Measurements from ENCODE around the gene RNH1.
"Not testable (repeated sequence)": the region's sequence is repeated elsewhere in the genome, so short reads cannot be mapped to it uniquely, and the experiment has no call there.

The RNH1 gene

DNA sequence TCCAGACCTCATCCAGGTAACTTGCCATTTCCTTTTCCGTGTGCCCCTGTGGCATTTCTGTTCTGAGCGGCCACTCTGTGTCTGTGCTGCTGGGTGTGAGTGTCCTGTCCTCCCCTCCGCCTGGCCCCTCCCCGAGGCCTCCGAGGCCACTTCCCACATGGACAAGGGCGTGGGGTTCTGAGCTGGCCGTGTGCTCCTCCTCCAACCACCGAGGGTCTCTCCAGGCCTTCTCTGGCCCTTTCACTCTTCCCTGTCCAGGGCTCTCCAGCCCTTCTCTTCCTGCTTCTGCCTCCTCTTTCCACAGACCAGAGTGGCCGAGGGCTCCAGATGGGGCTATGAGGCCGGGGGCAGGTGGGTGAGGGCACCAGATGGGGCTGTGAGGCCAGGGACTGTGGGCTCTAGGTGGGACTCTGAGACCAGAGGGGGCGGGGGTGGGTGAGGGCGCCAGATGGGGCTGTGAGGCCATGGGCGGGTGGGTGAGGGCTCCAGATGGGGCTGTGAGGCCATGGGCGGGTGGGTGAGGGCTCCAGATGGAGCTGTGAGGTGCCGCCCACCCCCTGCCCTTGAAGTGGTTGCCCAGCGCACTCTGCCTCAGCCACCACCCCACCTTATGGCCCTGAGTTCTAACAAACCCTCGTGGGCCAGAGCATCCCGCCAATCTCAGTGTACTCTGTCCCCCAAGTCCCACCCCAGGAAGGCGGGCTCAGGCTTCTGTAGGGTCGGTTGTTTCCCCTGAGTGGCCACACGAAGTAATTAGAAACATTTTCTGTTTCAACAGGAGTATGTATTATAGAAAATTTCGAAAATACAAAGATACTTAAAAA lies 32.9 kb downstream of the RNH1 start:
- Histone ChIP-seq H3K27me3 (ENCODE audit: control insufficient read depth, insufficient read depth, low read length) (no peaks in the 10 kb centered on the region), H3K4me1 (ENCODE audit: control insufficient read depth, insufficient read depth, low read length) (peaks cover 4% of the 10 kb centered on the region; the same call in 1 of the 2 replicates), H3K4me3 (ENCODE audit: low read length) (no peak overlapping the region), H3K27ac (ENCODE audit: low read length) (no peak overlapping the region), H3K36me3 (ENCODE audit: control insufficient read depth, insufficient read depth, low read length) (no peaks in the 10 kb centered on the region; the same call in 1 of the 2 replicates), H3K9me3 (ENCODE audit: control insufficient read depth, insufficient read depth, low read length) (no peaks in the 10 kb centered on the region)
- DNase-seq (ENCODE audit: low read depth, low spot score), result no peak
- WGBS (ENCODE audit: insufficient coverage, insufficient read length), result no CpG with 5 or more reads among the region's 22 CpGs

DNA sequence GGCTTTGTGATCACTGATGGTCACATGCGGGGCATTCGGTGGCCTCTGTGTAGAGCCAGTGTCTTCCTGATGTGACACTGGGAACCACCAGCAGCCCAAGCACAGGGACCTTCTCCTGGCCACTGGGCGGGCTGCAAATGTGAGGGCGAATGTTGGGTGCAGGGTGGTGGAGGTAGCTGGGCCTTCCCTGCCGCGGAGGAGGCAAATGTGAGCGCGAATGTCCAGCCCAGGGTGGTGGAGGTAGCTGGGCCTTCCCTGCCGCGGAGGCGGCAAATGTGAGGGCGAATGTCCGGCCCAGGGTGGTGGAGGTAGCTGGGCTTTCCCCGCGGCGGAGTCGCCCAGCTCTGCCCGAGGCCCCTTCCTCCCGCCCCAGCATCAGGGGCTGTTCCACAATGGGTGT lies 33.6 kb downstream of the RNH1 start:
- Histone ChIP-seq H3K4me3 (ENCODE audit: low read length) (no peak overlapping the region), H3K4me1 (ENCODE audit: control insufficient read depth, insufficient read depth, low read length) (peaks cover 5% of the 10 kb centered on the region), H3K9me3 (ENCODE audit: control insufficient read depth, insufficient read depth, low read length) (no peaks in the 10 kb centered on the region), H3K27me3 (ENCODE audit: control insufficient read depth, insufficient read depth, low read length) (no peaks in the 10 kb centered on the region), H3K36me3 (ENCODE audit: control insufficient read depth, insufficient read depth, low read length) (no peaks in the 10 kb centered on the region; the same call in 1 of the 2 replicates), H3K27ac (ENCODE audit: low read length) (no peak overlapping the region)
- DNase-seq (ENCODE audit: low read depth, low spot score), result no peak
- WGBS (ENCODE audit: insufficient coverage, insufficient read length), result no CpG with 5 or more reads among the region's 19 CpGs

DNA sequence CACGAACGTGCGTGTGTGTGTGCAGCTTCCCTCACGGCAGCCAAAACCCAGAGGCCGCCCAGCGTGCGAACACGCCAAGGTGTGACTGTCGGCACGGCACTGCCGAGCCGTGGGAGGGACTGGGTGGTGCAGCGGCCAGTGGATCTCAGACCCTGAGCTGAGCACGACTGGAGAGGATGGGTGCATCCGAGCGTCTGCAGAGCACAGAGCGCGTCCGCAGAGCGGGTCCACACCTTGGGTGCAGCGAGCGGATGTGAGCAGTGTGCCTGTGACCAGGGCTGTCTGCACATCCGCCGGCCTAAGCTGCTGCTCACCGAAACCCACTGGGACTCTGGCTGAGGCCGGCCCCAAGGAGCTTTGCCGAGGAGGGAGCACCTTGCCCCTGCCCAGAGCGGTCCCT lies 34.2 kb downstream of the RNH1 start:
- H3K27ac ChIP-seq (ENCODE audit: low read length), result no peak overlapping the region
- H3K36me3 ChIP-seq (ENCODE audit: control insufficient read depth, insufficient read depth, low read length), result no peaks in the 10 kb centered on the region; the same call in 1 of the 2 replicates
- DNase-seq (ENCODE audit: low read depth, low spot score), result no peak
- no peaks in the 10 kb centered on the region for H3K27me3 ChIP-seq (ENCODE audit: control insufficient read depth, insufficient read depth, low read length)
- no CpG with 5 or more reads among the region's 28 CpGs for WGBS (ENCODE audit: insufficient coverage, insufficient read length)
- H3K4me3 ChIP-seq (ENCODE audit: low read length), result no peak overlapping the region
- H3K4me1 ChIP-seq (ENCODE audit: control insufficient read depth, insufficient read depth, low read length), result peaks cover 8% of the 10 kb centered on the region
- H3K9me3 ChIP-seq (ENCODE audit: control insufficient read depth, insufficient read depth, low read length), result no peaks in the 10 kb centered on the region

DNA sequence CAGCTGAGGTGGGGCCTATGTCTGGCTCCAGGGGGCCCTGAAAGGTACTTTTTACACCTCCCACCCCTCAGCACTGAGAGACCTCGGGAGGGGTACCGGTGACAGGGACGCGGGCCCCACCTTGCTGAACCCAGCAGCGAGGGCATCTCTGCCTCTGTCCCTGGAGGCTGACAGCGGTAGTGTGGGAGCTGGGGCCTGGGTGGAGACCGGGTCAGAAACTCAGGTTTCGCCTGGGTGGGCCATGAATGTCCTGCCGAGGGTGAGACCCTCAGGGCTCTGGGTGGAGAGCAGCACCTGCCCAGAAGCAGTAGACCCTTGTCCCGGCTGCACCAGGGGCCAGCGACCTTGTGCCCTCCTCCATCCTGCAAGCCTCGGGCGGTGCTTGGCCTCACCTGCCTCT lies 34.8 kb downstream of the RNH1 start:
- H3K4me1 ChIP-seq (ENCODE audit: control insufficient read depth, insufficient read depth, low read length), result peaks cover 8% of the 10 kb centered on the region
- WGBS (ENCODE audit: insufficient coverage, insufficient read length), result no CpG with 5 or more reads among the region's 13 CpGs

DNA sequence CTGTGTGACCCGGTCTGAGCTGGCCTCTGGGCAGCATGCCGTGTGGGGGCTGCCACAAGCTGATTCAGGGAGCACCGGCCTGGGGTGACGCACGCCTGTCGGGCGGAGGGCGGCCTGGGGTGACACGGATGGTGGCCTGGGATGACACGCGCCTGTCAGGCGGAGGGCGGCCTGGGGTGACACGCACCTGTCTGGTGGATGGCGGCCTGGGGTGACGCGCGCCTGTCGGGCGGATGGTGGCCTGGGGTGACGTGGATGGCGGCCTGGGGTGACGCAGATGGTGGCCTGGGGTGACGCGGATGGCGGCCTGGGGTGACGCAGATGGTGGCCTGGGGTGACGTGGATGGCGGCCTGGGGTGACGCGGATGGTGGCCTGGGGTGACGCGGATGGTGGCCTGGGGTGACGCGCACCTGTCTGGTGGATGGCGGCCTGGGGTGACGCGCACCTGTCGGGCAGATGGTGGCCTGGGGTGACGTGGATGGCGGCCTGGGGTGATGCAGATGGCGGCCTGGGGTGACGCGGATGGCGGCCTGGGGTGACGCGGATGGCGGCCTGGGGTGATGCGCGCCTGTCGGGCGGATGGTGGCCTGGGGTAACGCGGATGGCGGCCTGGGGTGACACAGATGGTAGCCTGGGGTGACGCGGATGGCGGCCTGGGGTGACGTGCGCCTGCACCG lies 35.4 kb downstream of the RNH1 start:
- Histone ChIP-seq H3K4me1 (ENCODE audit: control insufficient read depth, insufficient read depth, low read length) (peaks cover 6% of the 10 kb centered on the region), H3K27me3 (ENCODE audit: control insufficient read depth, insufficient read depth, low read length) (no peaks in the 10 kb centered on the region), H3K9me3 (ENCODE audit: control insufficient read depth, insufficient read depth, low read length) (no peaks in the 10 kb centered on the region), H3K4me3 (ENCODE audit: low read length) (no peak overlapping the region), H3K36me3 (ENCODE audit: control insufficient read depth, insufficient read depth, low read length) (no peaks in the 10 kb centered on the region; the same call in 1 of the 2 replicates), H3K27ac (ENCODE audit: low read length) (no peak overlapping the region)
- no peak for DNase-seq (ENCODE audit: low read depth, low spot score)
- no CpG with 5 or more reads among the region's 61 CpGs for WGBS (ENCODE audit: insufficient coverage, insufficient read length)

More for the DNA sequence above, 34.8 kb downstream of the RNH1 start:
- no peak overlapping the region for H3K4me3 ChIP-seq (ENCODE audit: low read length)
- no peaks in the 10 kb centered on the region for H3K9me3 ChIP-seq (ENCODE audit: control insufficient read depth, insufficient read depth, low read length)
- H3K27ac ChIP-seq (ENCODE audit: low read length), result no peak overlapping the region
- no peak for DNase-seq (ENCODE audit: low read depth, low spot score)
- no peaks in the 10 kb centered on the region for H3K27me3 ChIP-seq (ENCODE audit: control insufficient read depth, insufficient read depth, low read length)
- H3K36me3 ChIP-seq (ENCODE audit: control insufficient read depth, insufficient read depth, low read length), result no peaks in the 10 kb centered on the region; the same call in 1 of the 2 replicates

DNA sequence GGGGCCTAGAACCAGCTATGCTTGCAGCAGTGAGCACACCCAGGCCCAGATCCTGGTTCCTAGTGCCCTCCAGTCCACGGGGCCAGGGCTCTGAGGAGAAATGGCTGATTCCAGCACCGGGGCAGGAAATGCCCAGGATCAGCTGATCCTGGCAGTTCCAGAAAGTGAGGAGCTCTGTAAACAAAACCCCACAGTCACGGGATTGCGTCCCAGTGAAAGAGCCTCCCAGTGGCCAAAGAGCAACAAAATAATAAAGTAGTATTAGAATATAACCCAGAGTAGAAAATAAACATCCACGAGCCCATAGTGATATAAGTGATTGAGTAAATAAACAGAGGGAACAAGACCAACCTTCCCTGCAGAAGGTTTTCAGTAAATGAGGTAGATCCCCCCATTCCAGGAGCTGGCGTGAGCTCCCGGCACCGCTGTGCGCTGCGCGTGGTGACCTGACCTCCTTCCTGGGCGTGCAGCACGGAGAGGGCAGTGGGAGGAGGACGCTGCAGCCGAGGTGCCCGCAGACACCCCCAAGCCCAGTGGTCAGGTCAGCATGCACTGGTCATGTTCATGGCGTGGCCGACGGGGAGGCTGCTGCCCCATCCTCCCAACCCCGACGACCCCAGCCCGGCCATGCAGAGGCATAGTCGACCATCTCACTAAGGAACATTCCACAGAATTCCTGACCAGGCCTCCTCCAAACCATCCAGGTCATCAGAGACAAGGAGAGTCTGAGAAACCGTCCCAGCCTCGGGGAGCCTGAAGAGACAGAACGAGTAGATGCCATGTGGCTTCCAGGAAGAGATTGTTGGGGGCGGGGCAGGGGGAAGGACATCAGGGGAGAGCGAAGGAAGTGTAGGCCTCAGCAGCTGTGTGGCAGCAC lies 37.1 kb downstream of the RNH1 start:
- peaks cover 6% of the 10 kb centered on the region for H3K4me1 ChIP-seq (ENCODE audit: control insufficient read depth, insufficient read depth, low read length)
- no peak for DNase-seq (ENCODE audit: low read depth, low spot score)

DNA sequence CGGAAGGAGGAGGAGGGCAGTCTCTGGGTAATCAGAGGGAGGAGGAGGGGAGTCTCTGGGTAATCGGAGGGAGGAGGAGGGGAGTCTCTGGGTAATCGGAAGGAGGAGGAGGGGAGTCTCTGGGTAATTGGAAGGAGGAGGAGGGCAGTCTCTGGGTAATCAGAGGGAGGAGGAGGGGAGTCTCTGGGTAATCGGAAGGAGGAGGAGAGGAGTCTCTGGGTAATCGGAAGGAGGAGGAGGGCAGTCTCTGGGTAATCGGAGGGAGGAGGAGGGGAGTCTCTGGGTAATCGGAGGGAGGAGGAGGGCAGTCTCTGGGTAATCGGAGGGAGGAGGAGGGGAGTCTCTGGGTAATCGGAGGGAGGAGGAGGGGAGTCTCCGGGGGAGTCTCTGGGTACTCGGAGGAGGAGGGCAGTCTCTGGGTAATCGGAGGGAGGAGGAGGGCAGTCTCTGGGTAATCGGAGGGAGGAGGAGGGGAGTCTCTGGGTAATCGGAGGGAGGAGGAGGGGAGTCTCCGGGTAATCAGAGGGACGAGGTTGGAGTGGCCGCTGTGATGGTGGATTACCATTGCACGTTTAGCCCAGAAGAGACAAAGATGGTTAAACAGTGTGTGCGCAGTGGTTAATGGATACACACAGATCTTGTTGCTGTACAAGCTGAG lies 37.9 kb downstream of the RNH1 start:
- H3K27ac ChIP-seq (ENCODE audit: low read length), result not testable (repeated sequence)
- WGBS (ENCODE audit: insufficient coverage, insufficient read length), result no CpG with 5 or more reads among the region's 19 CpGs

More for the DNA sequence above, 37.1 kb downstream of the RNH1 start:
- no peak overlapping the region for H3K27ac ChIP-seq (ENCODE audit: low read length)
- H3K27me3 ChIP-seq (ENCODE audit: control insufficient read depth, insufficient read depth, low read length), result no peaks in the 10 kb centered on the region
- H3K4me3 ChIP-seq (ENCODE audit: low read length), result no peak overlapping the region
- H3K9me3 ChIP-seq (ENCODE audit: control insufficient read depth, insufficient read depth, low read length), result no peaks in the 10 kb centered on the region
- no peaks in the 10 kb centered on the region; the same call in 1 of the 2 replicates for H3K36me3 ChIP-seq (ENCODE audit: control insufficient read depth, insufficient read depth, low read length)
- no CpG with 5 or more reads among the region's 28 CpGs for WGBS (ENCODE audit: insufficient coverage, insufficient read length)

DNA sequence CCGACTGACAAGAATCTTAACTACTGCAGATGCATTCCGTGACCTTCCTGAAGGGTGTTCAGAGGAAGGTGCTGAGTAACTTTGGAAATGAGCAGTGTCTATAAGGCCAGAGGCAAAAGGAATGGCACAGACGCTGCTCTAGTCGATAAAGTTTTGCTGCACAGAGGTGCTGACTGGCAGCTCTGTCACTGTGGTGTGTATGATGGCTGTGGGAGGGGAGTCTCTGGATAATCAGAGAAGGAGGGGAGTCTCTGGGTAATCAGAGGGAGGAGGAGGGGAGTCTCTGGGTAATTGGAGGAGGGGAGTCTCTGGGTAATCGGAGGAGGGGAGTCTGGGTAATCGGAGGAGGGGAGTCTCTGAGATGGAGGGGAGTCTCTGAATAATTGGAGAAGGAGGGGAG lies 38.5 kb downstream of the RNH1 start:
- Histone ChIP-seq H3K4me3 (ENCODE audit: low read length) (no peak overlapping the region), H3K4me1 (ENCODE audit: control insufficient read depth, insufficient read depth, low read length) (peaks cover 6% of the 10 kb centered on the region), H3K9me3 (ENCODE audit: control insufficient read depth, insufficient read depth, low read length) (no peaks in the 10 kb centered on the region), H3K36me3 (ENCODE audit: control insufficient read depth, insufficient read depth, low read length) (peaks cover 3% of the 10 kb centered on the region; the same call in 1 of the 2 replicates), H3K27me3 (ENCODE audit: control insufficient read depth, insufficient read depth, low read length) (no peaks in the 10 kb centered on the region), H3K27ac (ENCODE audit: low read length) (no peak overlapping the region)
- DNase-seq (ENCODE audit: low read depth, low spot score), result no peak
- WGBS (ENCODE audit: insufficient coverage, insufficient read length), result no CpG with 5 or more reads among the region's 6 CpGs

More for the DNA sequence above, 37.9 kb downstream of the RNH1 start:
- H3K4me1 ChIP-seq (ENCODE audit: control insufficient read depth, insufficient read depth, low read length); DNase-seq (ENCODE audit: low read depth, low spot score); H3K36me3 ChIP-seq (ENCODE audit: control insufficient read depth, insufficient read depth, low read length); H3K4me3 ChIP-seq (ENCODE audit: low read length); H3K9me3 ChIP-seq (ENCODE audit: control insufficient read depth, insufficient read depth, low read length); H3K27me3 ChIP-seq (ENCODE audit: control insufficient read depth, insufficient read depth, low read length): not testable (repeated sequence)

DNA sequence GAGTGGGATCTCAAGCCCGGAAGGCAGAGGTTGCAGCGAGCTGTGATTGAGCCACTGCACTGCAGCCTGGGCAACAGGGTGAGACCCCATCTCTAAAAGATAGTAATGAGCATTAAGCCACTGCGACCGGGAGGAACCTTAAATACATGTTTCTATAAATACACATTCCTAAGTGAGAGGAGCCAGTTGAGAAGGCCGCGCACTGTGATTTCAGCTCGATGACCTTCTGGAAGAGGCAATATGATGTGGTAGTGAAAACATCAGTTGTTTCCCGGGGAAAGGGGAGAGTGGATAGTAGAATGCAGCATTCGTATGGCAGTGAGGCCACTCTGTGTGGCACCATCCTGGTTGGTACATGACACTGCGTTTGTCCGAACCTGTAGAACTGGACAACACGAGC lies 39.0 kb downstream of the RNH1 start:
- Histone ChIP-seq H3K4me3 (ENCODE audit: low read length) (no peak overlapping the region), H3K4me1 (ENCODE audit: control insufficient read depth, insufficient read depth, low read length) (peaks cover 6% of the 10 kb centered on the region), H3K27me3 (ENCODE audit: control insufficient read depth, insufficient read depth, low read length) (no peaks in the 10 kb centered on the region), H3K36me3 (ENCODE audit: control insufficient read depth, insufficient read depth, low read length) (peaks cover 3% of the 10 kb centered on the region; the same call in 1 of the 2 replicates), H3K9me3 (ENCODE audit: control insufficient read depth, insufficient read depth, low read length) (no peaks in the 10 kb centered on the region), H3K27ac (ENCODE audit: low read length) (no peak overlapping the region)
- no CpG with 5 or more reads among the region's 12 CpGs for WGBS (ENCODE audit: insufficient coverage, insufficient read length)
- no peak for DNase-seq (ENCODE audit: low read depth, low spot score)
